HepG2 (cell line): ENCODE measurements around the gene ZNF430.

Experiments used
- BRF2 ChIP-seq: sonication (generic); formaldehyde crosslinking; IDR thresholded peaks from 2 replicates; pipeline ENCODE4 v1.8.1; 2022; ENCODE audit warnings: mild to moderate bottlenecking, missing genetic modification reagents
- CREM ChIP-seq, 2 experiments: sonication (generic) in 1 of 2; formaldehyde crosslinking in 1 of 2; IDR thresholded peaks; 2 replicates each; pipeline versions ENCODE4 v1.4.0 to v1.6.1; 2016 to 2020; ENCODE audit warnings: antibody characterized with exemption in 1 of 2, mild to moderate bottlenecking in 1 of 2, missing genetic modification reagents in 1 of 2
- E2F1 ChIP-seq: sonication (generic); formaldehyde crosslinking; IDR thresholded peaks from 2 replicates; pipeline ENCODE4 v1.5.0; 2020; ENCODE audit warnings: missing genetic modification reagents
- EEA1 ChIP-seq: sonication (generic); formaldehyde crosslinking; IDR thresholded peaks from 2 replicates; pipeline ENCODE4 v1.5.1; 2020; ENCODE audit warnings: mild to moderate bottlenecking, missing genetic modification reagents, borderline replicate concordance
- ELF4 ChIP-seq: sonication (generic); formaldehyde crosslinking; IDR thresholded peaks from 2 replicates; pipeline ENCODE4 v1.5.0; 2020; ENCODE audit warnings: missing genetic modification reagents, mild to moderate bottlenecking, moderate library complexity, borderline replicate concordance
- EZH2 ChIP-seq: conservative IDR thresholded peaks from 2 replicates; pipeline ENCODE4 v1.6.1; 2012; ENCODE audit warnings: mild to moderate bottlenecking, low read depth, low read length, moderate library complexity
- FLYWCH1 ChIP-seq: sonication (generic); formaldehyde crosslinking; IDR thresholded peaks from 2 replicates; pipeline ENCODE4 v1.8.1; 2023; ENCODE audit warnings: mild to moderate bottlenecking, missing genetic modification reagents
- POLR2AphosphoS2 ChIP-seq: IDR thresholded peaks from 2 replicates; pipeline ENCODE4 v1.6.1; 2011; ENCODE audit warnings: low read depth, low read length, improper control_type of control experiment
- RAD51 ChIP-seq: fragments of 450-650 bp; IDR thresholded peaks from 2 replicates; pipeline ENCODE4 v1.6.1; 2016; ENCODE audit warnings: borderline replicate concordance
- ZNF12 ChIP-seq: sonication (generic); formaldehyde crosslinking; IDR thresholded peaks from 2 replicates; pipeline ENCODE4 v1.5.0; 2020; ENCODE audit warnings: missing genetic modification reagents
- ZNF318 ChIP-seq: sonication (generic); formaldehyde crosslinking; IDR thresholded peaks from 2 replicates; pipeline ENCODE4 v1.4.0; 2020; ENCODE audit warnings: mild to moderate bottlenecking, missing genetic modification reagents
- ZNF639 ChIP-seq: conservative IDR thresholded peaks from 2 replicates; pipeline ENCODE4 v1.6.1; 2018; ENCODE audit warnings: missing genetic modification reagents
- TF ChIP-seq, protein P1 (sequence below): sonication (generic); formaldehyde crosslinking; IDR thresholded peaks from 2 replicates; pipeline ENCODE4 v1.5.0; 2020; ENCODE audit warnings: mild to moderate bottlenecking, missing genetic modification reagents, moderate library complexity
- TF ChIP-seq, protein P2 (sequence below): sonication (generic); formaldehyde crosslinking; IDR thresholded peaks from 2 replicates; pipeline ENCODE4 v1.4.0; 2020; ENCODE audit warnings: missing genetic modification reagents

- TF ChIP-seq FLYWCH1 (CRISPR knock-in tag), result no peak
- TF ChIP-seq CREM (IDR thresholded peaks at IDR 0.05), result no peak
- no peak for TF ChIP-seq CREM (CRISPR knock-in tag; IDR thresholded peaks at IDR 0.05)
- TF ChIP-seq EEA1 (CRISPR knock-in tag), result no peak
- TF ChIP-seq RAD51, result no peak
- TF ChIP-seq, protein P1, sequence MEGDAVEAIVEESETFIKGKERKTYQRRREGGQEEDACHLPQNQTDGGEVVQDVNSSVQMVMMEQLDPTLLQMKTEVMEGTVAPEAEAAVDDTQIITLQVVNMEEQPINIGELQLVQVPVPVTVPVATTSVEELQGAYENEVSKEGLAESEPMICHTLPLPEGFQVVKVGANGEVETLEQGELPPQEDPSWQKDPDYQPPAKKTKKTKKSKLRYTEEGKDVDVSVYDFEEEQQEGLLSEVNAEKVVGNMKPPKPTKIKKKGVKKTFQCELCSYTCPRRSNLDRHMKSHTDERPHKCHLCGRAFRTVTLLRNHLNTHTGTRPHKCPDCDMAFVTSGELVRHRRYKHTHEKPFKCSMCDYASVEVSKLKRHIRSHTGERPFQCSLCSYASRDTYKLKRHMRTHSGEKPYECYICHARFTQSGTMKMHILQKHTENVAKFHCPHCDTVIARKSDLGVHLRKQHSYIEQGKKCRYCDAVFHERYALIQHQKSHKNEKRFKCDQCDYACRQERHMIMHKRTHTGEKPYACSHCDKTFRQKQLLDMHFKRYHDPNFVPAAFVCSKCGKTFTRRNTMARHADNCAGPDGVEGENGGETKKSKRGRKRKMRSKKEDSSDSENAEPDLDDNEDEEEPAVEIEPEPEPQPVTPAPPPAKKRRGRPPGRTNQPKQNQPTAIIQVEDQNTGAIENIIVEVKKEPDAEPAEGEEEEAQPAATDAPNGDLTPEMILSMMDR (CRISPR knock-in tag), result no peak
- no peak for TF ChIP-seq ELF4 (CRISPR knock-in tag)
- TF ChIP-seq BRF2 (CRISPR knock-in tag), result no peak
- TF ChIP-seq ZNF639 (CRISPR knock-in tag), result no peak
- TF ChIP-seq ZNF12, result no peak
- TF ChIP-seq POLR2AphosphoS2, result no peak
- TF ChIP-seq ZNF318 (CRISPR knock-in tag), result no peak
- no peak for TF ChIP-seq E2F1 (CRISPR knock-in tag)
- TF ChIP-seq, protein P2, sequence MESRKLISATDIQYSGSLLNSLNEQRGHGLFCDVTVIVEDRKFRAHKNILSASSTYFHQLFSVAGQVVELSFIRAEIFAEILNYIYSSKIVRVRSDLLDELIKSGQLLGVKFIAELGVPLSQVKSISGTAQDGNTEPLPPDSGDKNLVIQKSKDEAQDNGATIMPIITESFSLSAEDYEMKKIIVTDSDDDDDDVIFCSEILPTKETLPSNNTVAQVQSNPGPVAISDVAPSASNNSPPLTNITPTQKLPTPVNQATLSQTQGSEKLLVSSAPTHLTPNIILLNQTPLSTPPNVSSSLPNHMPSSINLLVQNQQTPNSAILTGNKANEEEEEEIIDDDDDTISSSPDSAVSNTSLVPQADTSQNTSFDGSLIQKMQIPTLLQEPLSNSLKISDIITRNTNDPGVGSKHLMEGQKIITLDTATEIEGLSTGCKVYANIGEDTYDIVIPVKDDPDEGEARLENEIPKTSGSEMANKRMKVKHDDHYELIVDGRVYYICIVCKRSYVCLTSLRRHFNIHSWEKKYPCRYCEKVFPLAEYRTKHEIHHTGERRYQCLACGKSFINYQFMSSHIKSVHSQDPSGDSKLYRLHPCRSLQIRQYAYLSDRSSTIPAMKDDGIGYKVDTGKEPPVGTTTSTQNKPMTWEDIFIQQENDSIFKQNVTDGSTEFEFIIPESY (CRISPR knock-in tag), result no peak
- TF ChIP-seq EZH2, result no peak
Observed at GRCh38 chr19:21101521-21102242, 81.2 kb downstream of the ZNF430 start.
